SH-SY5Y (cell line): ENCODE measurements around the gene EPG5.

Experiments used
- GATA2 ChIP-seq: IDR thresholded peaks from 2 replicates; pipeline ENCODE4 v1.6.1; 2011; ENCODE audit warnings: mild to moderate bottlenecking, low read depth, low read length
- GATA3 ChIP-seq: IDR thresholded peaks from 2 replicates; pipeline ENCODE4 v1.6.1; 2011; ENCODE audit warnings: low read depth, mild to moderate bottlenecking, low read length, moderate library complexity

GRCh38 chr18:45926085-45926484 lies 41.0 kb downstream of the EPG5 start:
- no peak for TF ChIP-seq GATA3
- TF ChIP-seq GATA2 = no peak
